Stomach (tissue), 4 donors: Measurements from ENCODE around the gene PNPLA3.

Experiments
- CTCF ChIP-seq, 7 experiments: fragments of 450-650 bp in 4 of 7; fragments of 200-600 bp in 3 of 7; sonication (generic) in 3 of 7; IDR thresholded peaks; one replicate each; pipeline ENCODE4 v1.5.1; 2016 to 2019; ENCODE audit warnings: antibody characterized with exemption in 7 of 7, control low read depth in 2 of 7, mild to moderate bottlenecking in 1 of 7
- POLR2A ChIP-seq, 4 donors: fragments of 450-650 bp; IDR thresholded peaks; one replicate each; pipeline ENCODE4 v1.6.1; 2016; ENCODE audit warnings: antibody characterized with exemption in 4 of 4, control low read depth in 2 of 4, mild to moderate bottlenecking in 1 of 4, moderate library complexity in 1 of 4

DNA sequence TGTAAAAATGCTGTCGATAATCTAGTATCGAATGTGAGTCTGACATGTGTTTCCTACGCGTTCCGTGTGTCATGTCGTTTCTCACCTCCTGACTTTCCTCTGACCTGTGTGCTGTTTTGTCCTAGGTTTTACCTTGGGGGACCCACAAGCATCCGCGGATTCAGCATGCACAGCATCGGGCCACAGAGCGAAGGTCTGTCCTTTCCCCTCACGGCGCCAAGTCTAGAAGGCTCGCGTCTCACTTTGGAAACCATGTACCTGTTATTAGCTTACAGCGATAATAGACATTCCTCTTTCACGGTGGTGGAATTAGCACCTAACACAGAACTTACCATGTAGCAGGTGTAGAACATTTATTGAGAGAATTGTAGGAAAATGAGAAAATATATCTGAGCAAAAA, 60.2 kb downstream of the PNPLA3 start:
- TF ChIP-seq CTCF (IDR thresholded peaks at IDR 0.05) = no peak
- no peak for TF ChIP-seq POLR2A (IDR thresholded peaks at IDR 0.05)
